ENCODE data around the gene ADCY1. TPM values are rescaled to one million over a fixed set of nuclear protein-coding genes. Genes with fewer than 3 reads are reported as not detected.

ADCY1 gene
- total and polyA plus RNA-seq, 12 donors: 0.46 to 8.6 (median 3.4) TPM

GRCh38 chr7:45569290-45569685, 4.9 kb upstream of the ADCY1 start:
- Histone ChIP-seq H3K9me3 (no peaks in the 10 kb centered on the region), H3K36me3 (no peaks in the 10 kb centered on the region), H3K4me1 (peaks cover 7 to 21% (median 11%) of the 10 kb centered on the region in 9 donors), H3K27me3 (peaks cover 0 to 24% (median 5%) of the 10 kb centered on the region in 7 donors), H3K4me3 (no peak overlapping the region), H3K27ac (no peak overlapping the region)
- DNase-seq (no peak), ATAC-seq (no peak)
- 81 to 100% methylated on average over 1 of the region's 1 CpG for WGBS, 2 donors
- TF ChIP-seq CTCF (IDR thresholded peaks at IDR 0.05): no peak
- intact Hi-C loops (cut with DNase I): no loop called here

DNA sequence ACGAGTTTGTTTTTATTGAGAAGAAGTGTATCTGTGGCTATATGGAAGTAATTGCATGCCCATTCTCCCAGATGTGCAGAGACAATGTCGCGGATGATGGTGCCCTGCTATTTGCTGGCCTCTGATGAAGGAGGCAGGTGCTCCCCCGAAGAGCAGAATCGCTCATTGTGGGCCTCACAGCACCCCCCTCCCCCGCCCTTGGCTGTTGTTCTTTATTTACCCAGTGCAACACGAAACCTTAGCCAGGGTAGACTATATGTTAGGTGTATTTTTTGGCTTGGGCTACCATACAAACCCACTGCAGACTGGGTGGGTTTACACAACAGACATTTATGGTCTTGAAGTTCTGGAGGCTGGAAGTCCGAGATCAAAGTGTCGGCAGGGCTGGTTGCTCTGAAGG, 3.4 kb upstream of the ADCY1 start:
- DNase-seq: no peak
- no peak for TF ChIP-seq CTCF (IDR thresholded peaks at IDR 0.05)
- H3K4me3 ChIP-seq: no peak overlapping the region
- peaks cover 0 to 37% (median 17%) of the 10 kb centered on the region in 7 donors for H3K27me3 ChIP-seq
- H3K4me1 ChIP-seq: peaks cover 3 to 19% (median 11%) of the 10 kb centered on the region in 9 donors
- no peaks in the 10 kb centered on the region for H3K9me3 ChIP-seq
- no peak for ATAC-seq
- no peaks in the 10 kb centered on the region for H3K36me3 ChIP-seq
- 86 to 95% methylated on average over 9 of the region's 9 CpGs for WGBS, 2 donors
- intact Hi-C loops (cut with DNase I): no loop called here
- H3K27ac ChIP-seq: no peak overlapping the region

GRCh38 chr7:45573204-45573603, 964 bp upstream of the ADCY1 start:
- intact Hi-C loops (cut with DNase I): no loop called here
- no peak for ATAC-seq
- H3K9me3 ChIP-seq: no peaks in the 10 kb centered on the region

DNA sequence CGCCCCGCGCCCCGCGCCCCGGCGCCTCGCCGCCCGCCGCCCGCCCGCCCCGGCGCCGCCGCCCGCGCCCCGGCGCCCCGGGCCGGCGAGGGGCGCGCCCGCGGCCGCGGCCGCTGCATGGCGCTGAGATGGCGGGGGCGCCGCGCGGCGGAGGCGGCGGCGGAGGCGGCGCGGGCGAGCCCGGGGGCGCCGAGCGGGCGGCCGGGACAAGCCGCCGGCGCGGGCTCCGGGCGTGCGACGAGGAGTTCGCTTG, 174 bp downstream of the ADCY1 start:
- WGBS, 2 donors: 0 to 1% methylated on average over 1 to 54 of the region's 60 CpGs
- H3K4me3 ChIP-seq: peak overlapping the region in 9 of 10 donors; percentile 52 to 72 (median 66)
- no peak for TF ChIP-seq CTCF (IDR thresholded peaks at IDR 0.05)

More at GRCh38 chr7:45573204-45573603, 964 bp upstream of the ADCY1 start:
- Histone ChIP-seq H3K36me3 (no peaks in the 10 kb centered on the region), H3K4me1 (peaks cover 3 to 27% (median 11%) of the 10 kb centered on the region in 9 donors), H3K4me3 (no peak overlapping the region), H3K27ac (no peak overlapping the region), H3K27me3 (peaks cover 0 to 55% (median 26%) of the 10 kb centered on the region in 7 donors)
- DNase-seq: no peak
- TF ChIP-seq CTCF (IDR thresholded peaks at IDR 0.05): no peak
- 69 to 70% methylated on average over 11 of the region's 11 CpGs for WGBS, 2 donors

More for the DNA sequence above, 174 bp downstream of the ADCY1 start:
- no peaks in the 10 kb centered on the region for H3K9me3 ChIP-seq
- no peak overlapping the region for H3K27ac ChIP-seq
- no peaks in the 10 kb centered on the region for H3K36me3 ChIP-seq
- DNase-seq: no peak
- ATAC-seq: no peak
- peaks cover 3 to 27% (median 11%) of the 10 kb centered on the region in 9 donors for H3K4me1 ChIP-seq
- H3K27me3 ChIP-seq: peaks cover 0 to 55% (median 26%) of the 10 kb centered on the region in 7 donors
- intact Hi-C loops (cut with DNase I): no loop called here
